Mesenteric fat pad (tissue), 1 donor: ENCODE data around the gene HOXA2. TPM values are rescaled to one million over a fixed set of nuclear protein-coding genes. Genes with fewer than 3 reads are reported as not detected.

Source experiments
- DNase-seq: peaks from one replicate; pipeline ENCODE4 v3.0.0-alpha.2; 2020; ENCODE audit warnings: low spot score
- long read RNA-seq: library from polyadenylated mRNA; unstranded; transcript quantifications from one replicate; pipeline ENCODE4 v2.0.0, GENCODE V29; 2020
- total RNA-seq: library from RNA; stranded (reverse); fragmentation: NEBNext Ultra II Directional; extraction: Animal tissue kit (Norgen Biotek cat#: 25700); gene quantifications from one replicate; pipeline ENCODE4 v1.2.1, GENCODE V29; 2021
- donor health status: DM: yes; HTN: yes; CAD: no.

The HOXA2 gene
- total RNA-seq: 1.2 TPM
- long read RNA-seq: 0 reads

DNA sequence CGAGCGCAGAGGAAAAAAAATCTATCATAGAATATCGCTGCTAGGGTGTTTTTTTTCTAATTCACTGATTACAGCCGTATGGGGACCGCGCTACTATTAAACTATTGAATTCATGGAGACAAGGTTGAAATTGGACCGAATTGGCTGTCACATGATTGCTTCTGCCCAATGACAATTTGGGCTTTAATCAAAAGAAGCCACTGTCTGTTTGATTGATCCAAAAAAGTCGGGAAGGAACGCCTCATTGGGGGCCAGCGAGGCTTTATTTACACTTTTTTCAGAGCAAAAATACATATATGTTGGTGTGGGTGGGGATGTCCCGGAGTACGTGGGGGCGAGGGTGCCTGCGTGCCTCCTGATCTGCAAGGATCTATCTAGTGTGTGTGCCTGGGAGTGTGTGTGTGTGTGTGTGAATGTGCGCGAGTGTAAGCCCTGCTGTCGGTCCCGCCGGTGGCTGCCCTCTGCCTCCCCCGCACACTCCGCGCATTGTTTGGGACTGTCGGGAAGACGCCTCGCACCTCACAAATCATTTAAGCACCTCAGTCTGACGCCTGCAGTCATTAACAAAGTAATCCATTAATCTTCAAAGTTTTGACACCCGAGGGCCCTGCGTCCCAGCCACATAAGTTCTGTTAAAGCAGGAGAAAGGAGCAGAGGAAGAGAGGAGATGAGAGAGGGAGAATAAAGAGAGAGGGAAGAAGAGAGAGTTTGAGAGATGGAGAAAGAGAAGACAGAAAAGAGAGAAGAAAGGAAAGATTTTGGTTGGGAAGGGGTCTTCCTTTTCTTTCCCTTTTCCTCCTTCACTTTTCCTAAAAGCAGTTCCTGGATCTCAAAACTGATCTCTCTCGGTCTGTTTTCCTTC, at the start of gene HOXA2:
Gene HOXA2 (minus strand): TSS at position 103 of the 862 bp plus-strand sequence. CDS start 183 bp downstream, outside the sequence.
- no peak for DNase-seq

DNA sequence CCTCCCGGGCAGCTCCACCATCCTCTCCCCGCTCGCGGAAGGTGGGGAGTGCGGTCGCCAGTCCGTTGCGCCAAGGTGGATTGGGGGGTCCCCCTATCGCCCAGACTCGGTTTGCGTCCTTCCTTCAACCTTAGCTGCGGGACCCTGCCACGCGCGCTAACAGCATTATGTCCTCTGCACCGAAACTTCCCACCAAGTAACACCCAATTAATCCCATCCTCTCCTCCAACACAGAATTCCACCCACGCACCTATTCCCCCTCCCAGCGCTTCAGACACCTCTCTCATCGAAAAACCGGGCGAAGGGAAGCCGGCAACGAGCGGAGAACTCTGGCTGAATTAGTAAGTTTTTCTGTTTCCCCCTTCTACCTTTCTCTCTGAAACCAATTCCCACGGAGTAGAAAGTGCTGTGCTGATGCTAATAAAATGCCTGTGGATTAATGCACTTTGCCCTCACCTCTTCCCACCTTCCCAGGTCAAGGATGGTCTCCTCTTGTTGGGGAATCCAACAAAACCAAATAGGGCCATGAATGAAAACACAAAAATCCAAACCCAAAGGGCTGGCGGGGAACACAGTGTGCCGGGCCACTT, 49.0 kb upstream of the HOXA2 start:
- no peak for DNase-seq

- DNase-seq: peak; percentile 93
Observed at GRCh38 chr7:27150568-27151340, 48.3 kb upstream of the HOXA2 start.

DNA sequence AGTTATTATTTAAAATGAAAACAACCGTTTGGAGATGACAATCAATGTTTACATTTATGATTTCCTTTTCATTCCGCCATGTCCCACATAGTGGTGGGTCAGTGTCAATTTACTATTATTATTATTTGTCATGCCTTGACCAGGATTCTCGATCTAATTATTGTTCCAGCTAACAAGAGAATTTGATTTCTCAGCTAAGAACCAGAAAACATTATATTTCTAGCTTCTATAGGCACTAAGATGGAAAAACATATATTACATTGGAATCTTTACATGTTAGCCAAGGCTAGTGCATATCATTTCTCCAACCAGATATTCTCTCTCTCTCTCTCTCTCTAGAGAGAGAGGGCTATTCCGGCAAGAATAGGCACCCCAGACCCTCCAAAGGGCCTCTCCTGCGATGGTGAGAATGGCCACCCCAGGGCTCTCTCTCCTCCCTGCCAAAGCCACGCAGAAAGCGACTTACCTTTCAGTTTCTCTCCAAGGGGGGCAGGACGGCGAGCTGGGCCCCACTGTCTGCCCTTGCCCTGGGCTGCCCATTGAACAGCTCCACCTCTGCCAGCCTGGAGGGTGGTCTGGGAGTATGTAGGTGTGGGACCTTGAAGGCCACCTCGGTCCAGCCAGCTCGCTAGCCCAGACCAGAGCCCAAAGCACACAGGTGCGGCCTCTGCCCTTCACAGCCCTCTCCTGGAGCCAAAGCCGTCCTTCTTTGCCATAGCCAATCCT, 47.5 kb upstream of the HOXA2 start:
- no peak for DNase-seq

- DNase-seq: no peak
Observed at GRCh38 chr7:27148756-27149641, 46.5 kb upstream of the HOXA2 start.

DNA sequence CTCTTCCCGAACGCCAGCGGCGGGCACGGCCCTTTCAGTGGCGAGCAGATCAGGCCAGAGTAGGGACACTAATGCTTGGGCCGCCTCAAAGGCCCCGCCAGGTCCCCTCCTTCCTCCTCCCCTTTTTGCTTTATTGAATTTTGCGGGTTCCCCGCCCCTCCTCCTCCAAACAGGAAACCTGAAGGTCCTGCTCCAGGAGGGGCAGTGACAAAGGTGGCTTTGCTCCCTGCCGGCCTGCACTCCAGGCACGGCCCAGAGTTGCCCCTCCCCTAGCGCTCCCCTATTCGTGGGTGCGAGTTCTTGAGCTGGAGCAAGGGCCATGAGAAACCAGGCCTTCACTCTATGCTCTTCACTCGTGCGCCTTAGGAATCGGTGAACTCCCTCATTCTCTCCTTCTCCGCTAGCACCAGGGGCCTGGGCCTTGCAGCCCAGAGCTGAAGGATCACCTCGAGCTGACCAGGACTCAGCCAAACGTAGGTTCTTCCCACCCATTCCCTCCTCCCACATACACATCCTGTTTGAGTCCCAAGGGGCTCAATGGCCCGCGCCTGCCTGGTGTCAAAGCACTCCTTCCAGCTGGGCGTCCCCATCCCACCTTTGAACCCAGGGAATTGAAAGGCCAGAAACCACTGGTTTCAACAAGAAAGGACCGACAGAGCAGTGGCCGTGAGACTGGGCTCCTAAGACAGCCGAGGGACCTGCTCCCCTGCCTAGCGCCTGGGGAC, 45.7 kb upstream of the HOXA2 start:
- no peak for DNase-seq

DNA sequence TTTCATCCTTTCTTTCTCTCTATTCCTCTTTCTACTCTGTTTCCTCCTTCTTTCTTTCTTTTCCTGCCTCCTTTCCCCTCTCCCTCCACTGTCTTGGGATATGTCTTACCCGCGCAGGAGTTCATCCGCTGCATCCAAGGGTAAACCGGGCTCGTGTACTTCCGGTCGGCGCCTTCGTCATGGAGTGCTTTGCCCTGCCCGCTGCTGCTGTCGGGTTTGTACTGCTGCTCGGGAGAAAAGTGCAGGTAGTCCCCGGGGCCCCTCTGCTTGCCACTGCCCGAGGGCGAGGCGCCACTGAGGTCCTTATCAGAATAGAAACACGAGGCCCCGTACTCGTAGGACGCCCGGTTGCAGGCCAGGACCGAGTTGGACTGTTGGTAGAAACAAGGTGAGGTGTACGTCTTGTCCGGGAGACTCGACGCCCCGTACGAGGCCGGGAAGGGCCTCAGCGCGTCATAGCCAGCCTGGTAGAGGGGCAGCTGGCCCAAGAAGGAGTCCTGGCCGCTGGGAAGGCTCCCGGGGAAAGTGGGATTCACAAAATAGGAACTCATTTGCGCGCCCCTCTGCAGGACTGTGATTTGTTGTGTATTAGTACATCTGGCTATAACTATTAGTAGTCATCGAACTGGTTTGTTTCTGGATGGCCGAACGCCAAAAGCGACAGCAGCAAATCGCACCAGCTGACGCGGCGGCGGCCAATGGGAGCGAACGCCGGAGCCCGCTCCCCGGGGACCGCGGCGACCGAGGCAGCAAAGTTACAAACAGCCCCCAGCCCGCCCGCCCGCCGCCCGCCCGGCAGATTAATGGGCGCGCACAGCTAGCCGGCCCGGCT, 44.9 kb upstream of the HOXA2 start, which contains the start of gene HOXA6:
Gene HOXA6 (minus strand): TSS at position 576 of the 832 bp plus-strand sequence. CDS start 25 bp downstream, at position 551.
- DNase-seq: peak; percentile 92

DNA sequence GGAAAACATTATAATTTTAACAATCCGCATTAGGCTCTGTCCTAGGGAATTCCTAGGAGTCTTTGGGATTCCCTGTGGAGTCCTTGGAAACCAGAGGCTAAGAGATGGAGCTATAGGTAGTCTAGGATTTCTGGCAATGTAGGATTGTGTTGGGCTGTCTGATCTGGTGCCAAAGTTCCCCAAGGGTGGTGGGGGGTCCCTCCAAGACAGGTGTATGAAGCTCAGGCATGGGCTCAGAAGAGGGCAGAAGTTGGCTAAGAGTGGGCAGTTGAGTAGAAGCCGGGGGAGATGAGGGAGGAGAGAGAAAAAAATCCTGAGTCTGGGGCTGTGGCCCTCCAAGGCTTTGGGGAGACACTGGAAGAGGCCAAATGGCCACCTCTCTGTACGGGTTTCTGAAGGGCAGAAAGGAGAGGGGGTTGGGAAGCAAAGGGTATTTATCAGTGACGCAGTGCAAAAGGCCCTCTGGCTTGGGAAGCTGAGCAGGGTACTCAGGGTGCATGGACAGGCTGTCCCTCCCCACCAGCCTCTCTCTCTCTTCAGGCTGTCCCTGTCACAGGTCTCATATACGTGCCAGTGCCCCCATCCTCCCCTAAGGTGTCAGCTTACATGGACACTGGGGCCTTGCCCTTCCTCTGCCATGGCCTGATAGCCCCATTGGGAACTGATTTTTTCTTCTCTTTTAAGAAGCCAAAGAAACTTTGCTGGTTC, 44.2 kb upstream of the HOXA2 start:
- DNase-seq: no peak

DNA sequence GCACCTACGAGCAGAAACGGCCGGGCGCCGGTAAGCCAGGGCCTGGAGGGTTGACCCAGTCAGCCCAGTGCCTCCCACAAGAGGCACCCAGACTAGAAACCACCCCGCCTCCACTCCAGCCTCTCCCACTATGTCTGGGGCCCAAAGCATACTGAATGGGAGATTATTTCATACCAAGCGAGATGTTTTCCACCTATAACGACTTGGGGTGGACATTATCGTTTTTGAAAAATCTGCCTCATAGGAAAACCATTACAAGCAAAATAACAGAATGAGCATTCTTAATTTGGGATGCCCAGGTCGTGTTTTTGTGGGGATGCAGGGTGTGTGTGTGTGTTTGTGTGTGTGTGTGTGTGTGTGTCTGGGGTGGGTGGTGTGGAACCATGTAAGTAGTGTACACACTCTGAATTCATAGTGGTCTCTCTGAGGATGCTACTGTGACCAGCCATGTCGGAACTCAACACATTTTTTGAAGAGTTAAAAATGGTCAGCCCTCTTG, 43.5 kb upstream of the HOXA2 start:
- no peak for DNase-seq

GRCh38 chr7:27145165-27145913, 42.9 kb upstream of the HOXA2 start:
- no peak for DNase-seq

GRCh38 chr7:27144781-27145164, 42.3 kb upstream of the HOXA2 start:
- no peak for DNase-seq

DNA sequence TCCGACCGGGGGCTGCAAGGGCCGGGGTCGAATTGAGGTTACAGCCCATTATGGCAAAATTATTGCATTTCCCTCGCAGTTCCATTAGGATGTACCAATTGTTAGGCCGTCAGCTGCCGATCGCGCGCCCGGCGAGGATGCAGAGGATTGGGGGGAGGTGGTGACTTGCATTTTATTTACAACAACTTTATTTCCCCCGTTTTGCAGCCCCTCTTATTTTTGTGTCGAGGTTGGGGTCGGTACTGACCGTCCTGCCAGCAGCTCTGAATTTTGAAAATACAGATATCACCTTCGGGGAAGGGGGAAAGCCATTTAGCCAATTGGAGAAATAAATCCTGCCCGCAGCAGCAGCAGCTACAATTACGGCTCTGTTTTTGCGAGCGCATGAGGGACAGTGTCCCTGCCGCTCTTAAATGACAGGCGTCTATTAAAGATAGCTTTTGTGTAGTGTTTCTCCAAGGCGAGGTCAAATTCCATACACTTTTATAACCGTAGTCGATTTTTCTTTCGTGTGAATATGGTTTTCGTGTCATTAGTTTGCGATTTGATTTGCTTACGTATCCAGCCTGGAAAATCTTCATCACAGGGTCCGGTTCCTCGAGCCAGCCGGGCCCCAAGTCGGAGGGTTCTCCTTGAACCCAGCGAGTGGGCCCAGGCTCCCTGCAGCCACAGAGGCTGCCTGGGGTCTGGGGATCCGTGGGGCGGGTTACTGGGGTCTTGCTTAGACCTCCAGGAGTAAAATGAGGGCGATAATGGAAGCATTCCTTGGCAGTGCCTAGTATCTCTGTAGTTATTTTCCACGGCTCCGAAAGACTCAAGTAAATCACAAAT, 41.7 kb upstream of the HOXA2 start:
- DNase-seq: no peak

- DNase-seq: no peak
Observed at GRCh38 chr7:27143023-27143949, 40.8 kb upstream of the HOXA2 start, which contains the start of gene HOXA5. Gene HOXA5, minus strand, starts transcription at chr7:27143681. Its CDS starts 74 bp downstream, at chr7:27143607.

DNA sequence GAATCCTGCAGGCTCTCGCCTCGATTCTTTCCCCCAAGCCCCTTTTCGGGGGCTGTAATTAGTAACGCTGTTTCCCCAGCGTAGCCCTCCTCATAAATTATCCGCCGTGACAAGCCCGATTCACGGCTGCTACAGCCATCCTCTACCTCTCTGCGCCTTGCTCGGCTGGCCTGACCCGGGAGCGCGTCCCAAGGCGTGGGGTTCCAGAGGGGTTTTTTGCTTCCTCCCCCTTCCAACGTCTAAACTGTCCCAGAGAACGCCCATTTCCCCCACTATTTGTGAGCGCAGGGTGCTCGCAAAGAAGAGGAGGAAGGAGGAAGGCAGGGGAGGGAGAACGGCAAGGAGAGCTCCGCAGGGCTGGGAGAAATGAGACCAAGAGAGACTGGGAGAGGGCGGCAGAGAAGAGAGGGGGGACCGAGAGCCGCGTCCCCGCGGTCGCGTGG, 40.1 kb upstream of the HOXA2 start:
- DNase-seq: no peak
